K562 (cell line): Measurements from ENCODE around the gene BAIAP3. TPM values are rescaled to one million over a fixed set of nuclear protein-coding genes. Genes with fewer than 3 reads are reported as not detected.

Source experiments
- ARID1B ChIP-seq: fragments of 450-650 bp; IDR thresholded peaks from 2 replicates; pipeline ENCODE4 v1.6.1; 2016; ENCODE audit warnings: antibody characterized with exemption, mild to moderate bottlenecking, inconsistent platforms
- CHAMP1 ChIP-seq: fragments of 450-650 bp; IDR thresholded peaks from 2 replicates; pipeline ENCODE4 v1.6.1; 2016; ENCODE audit warnings: mild to moderate bottlenecking
- E4F1 ChIP-seq: fragments of 250-450 bp; sonication (Bioruptor Pico); IDR thresholded peaks from 2 replicates; pipeline ENCODE4 v1.5.0; 2021; ENCODE audit warnings: mild to moderate bottlenecking, borderline replicate concordance
- HMGXB4 ChIP-seq: sonication (generic); formaldehyde crosslinking; IDR thresholded peaks from 2 replicates; pipeline ENCODE4 v1.8.1; 2023; ENCODE audit warnings: mild to moderate bottlenecking, missing genetic modification reagents
- MTA1 ChIP-seq: fragments of 450-650 bp; IDR thresholded peaks from 2 replicates; pipeline ENCODE4 v1.6.1; 2017; ENCODE audit warnings: borderline replicate concordance
- PATZ1 ChIP-seq: fragments of 250-450 bp; sonication (Bioruptor Pico); IDR thresholded peaks from 2 replicates; pipeline ENCODE4 v1.5.0; 2020; ENCODE audit warnings: mild to moderate bottlenecking, borderline replicate concordance
- PYGO2 ChIP-seq: fragments of 450-650 bp; IDR thresholded peaks from 2 replicates; pipeline ENCODE4 v1.6.1; 2016; ENCODE audit warnings: mild to moderate bottlenecking, missing genetic modification characterization, moderate library complexity, missing compliant biosample characterization
- RAD51 ChIP-seq: fragments of 450-650 bp; IDR thresholded peaks from 2 replicates; pipeline ENCODE4 v1.7.1; 2016; ENCODE audit warnings: low read depth, mild to moderate bottlenecking, borderline replicate concordance
- SREBF1 ChIP-seq: fragments of 150-350 bp; IDR thresholded peaks from 2 replicates; pipeline ENCODE4 v1.6.1; 2014; ENCODE audit warnings: antibody characterized with exemption, low read depth, low read length, borderline replicate concordance
- ZBTB11 ChIP-seq, 3 experiments: fragments of 200-800 bp in 1 of 3; fragments of 250-450 bp in 1 of 3; fragments of 450-650 bp in 1 of 3; sonication (Bioruptor Pico) in 1 of 3; sonication (Bioruptor generic) in 1 of 3; formaldehyde crosslinking in 1 of 3; IDR thresholded peaks; 2 replicates each; pipeline versions ENCODE4 v1.6.1 to v1.8.0; 2016 to 2022; ENCODE audit warnings: mild to moderate bottlenecking in 2 of 3, missing genetic modification characterization in 2 of 3, missing compliant biosample characterization in 1 of 3, moderate library complexity in 1 of 3
- ZNF644 ChIP-seq: fragments of 200-800 bp; sonication (Bioruptor generic); IDR thresholded peaks from 2 replicates; pipeline ENCODE4 v1.6.1; 2016; ENCODE audit warnings: low read depth, missing genetic modification characterization, missing compliant biosample characterization
- ZNF766 ChIP-seq: fragments of 200-800 bp; sonication (Bioruptor generic); conservative IDR thresholded peaks from 2 replicates; pipeline ENCODE4 v1.6.1; 2016; ENCODE audit warnings: missing genetic modification characterization, missing compliant biosample characterization
- polyA plus RNA-seq, 8 experiments: library from polyadenylated mRNA; depleted of rRNA in 4 of 8; stranded (reverse) in 5 of 8; unstranded in 3 of 8; fragments of >200 nt; fragmentation: Nextera tagmentation in 2 of 8; fragmentation: Illumina TruSeq in 1 of 8; extraction: Ambion mirVana in 2 of 8; extraction: Trizol in 1 of 8; gene quantifications; 2 replicates each; pipeline versions ENCODE4 v1.2.1 to v1.2.3, GENCODE V29; 2011 to 2014; ENCODE audit warnings: inconsistent platforms in 1 of 8, missing spikeins in 1 of 8
- total RNA-seq, 7 experiments: library from RNA; depleted of rRNA in 6 of 7; stranded (reverse); fragments of >200 nt in 6 of 7; fragmentation: Illumina TruSeq in 2 of 7; extraction: Trizol in 2 of 7; gene quantifications; 2 replicates each; pipeline versions ENCODE4 v1.2.1 to v1.2.3, GENCODE V29; 2011 to 2021; ENCODE audit warnings: low replicate concordance in 1 of 7

BAIAP3 gene
- total and polyA plus RNA-seq, 9 of the 15 experiments (the other 6 are each of a cell fraction or from before 2014, with no cell fraction given): 0.03 to 4.5 (median 0.57) TPM; not detected in 1

- TF ChIP-seq ZBTB11 (CRISPR knock-in tag; IDR thresholded peaks at IDR 0.05) (peak in 1 of 3 experiments; percentile 38; a peak in 1 of 6 replicates), E4F1 (CRISPR knock-in tag) (no peak), RAD51 (peak; percentile 57), CHAMP1 (no peak), ZNF644 (tag) (peak; percentile 41; the same call in 1 of the 2 replicates), ARID1B (peak; percentile 90), PATZ1 (CRISPR knock-in tag) (no peak), ZNF766 (CRISPR knock-in tag) (peak; percentile 62; the same call in 1 of the 2 replicates), HMGXB4 (CRISPR knock-in tag) (no peak), SREBF1 (peak; percentile 62; the same call in 1 of the 2 replicates), PYGO2 (tag) (no peak), MTA1 (peak; percentile 91)
Observed at GRCh38 chr16:1297018-1297696, 36.3 kb upstream of the BAIAP3 start (continued).
